ENCODE results near the gene RAB9A.
"Not testable (repeated sequence)": the region's sequence is repeated elsewhere in the genome, so short reads cannot be mapped to it uniquely, and the experiment has no call there.

RAB9A gene

GRCh38 chrX:13721371-13721770 lies 32.4 kb downstream of the RAB9A start:
- H3K4me1 Mint-ChIP-seq = peaks cover 9% of the 10 kb centered on the region
- peaks cover 72% of the 10 kb centered on the region for H3K36me3 Mint-ChIP-seq (ENCODE audit: low read depth)
- no peak for DNase-seq
- no peak overlapping the region for H3K27ac Mint-ChIP-seq
- peaks cover 49% of the 10 kb centered on the region for H3K9me3 Mint-ChIP-seq
- H3K4me3 Mint-ChIP-seq = no peak overlapping the region
- no peaks in the 10 kb centered on the region for H3K27me3 Mint-ChIP-seq (ENCODE audit: low read depth, poor library complexity)
- no peak for TF ChIP-seq CTCF (IDR thresholded peaks at IDR 0.05)

GRCh38 chrX:13721819-13722519 lies 33.0 kb downstream of the RAB9A start:
- Mint-ChIP-seq H3K9me3 (peaks cover 55% of the 10 kb centered on the region), H3K36me3 (ENCODE audit: low read depth) (peaks cover 76% of the 10 kb centered on the region), H3K27ac (peak overlapping the region; percentile 47), H3K4me1 (peaks cover 9% of the 10 kb centered on the region), H3K4me3 (no peak overlapping the region), H3K27me3 (ENCODE audit: low read depth, poor library complexity) (no peaks in the 10 kb centered on the region)
- DNase-seq = no peak
- no peak for TF ChIP-seq CTCF (IDR thresholded peaks at IDR 0.05)

- H3K27ac Mint-ChIP-seq; H3K4me1 Mint-ChIP-seq; DNase-seq; H3K27me3 Mint-ChIP-seq (ENCODE audit: low read depth, poor library complexity); H3K4me3 Mint-ChIP-seq: not testable (repeated sequence)
- Mint-ChIP-seq H3K36me3 (ENCODE audit: low read depth) (peaks cover 96% of the 10 kb centered on the region), H3K9me3 (peaks cover 84% of the 10 kb centered on the region)
Measured at GRCh38 chrX:13724878-13725277, 36.0 kb downstream of the RAB9A start.

GRCh38 chrX:13726583-13726982 lies 37.7 kb downstream of the RAB9A start:
- not testable (repeated sequence) for H3K4me1 Mint-ChIP-seq; H3K27ac Mint-ChIP-seq; H3K27me3 Mint-ChIP-seq (ENCODE audit: low read depth, poor library complexity); H3K4me3 Mint-ChIP-seq; DNase-seq
- peaks cover 91% of the 10 kb centered on the region for H3K9me3 Mint-ChIP-seq
- H3K36me3 Mint-ChIP-seq (ENCODE audit: low read depth) = peaks cover 96% of the 10 kb centered on the region

GRCh38 chrX:13730523-13730922 lies 41.6 kb downstream of the RAB9A start:
- not testable (repeated sequence) for H3K27ac Mint-ChIP-seq; H3K4me3 Mint-ChIP-seq; DNase-seq; H3K27me3 Mint-ChIP-seq (ENCODE audit: low read depth, poor library complexity)
- Mint-ChIP-seq H3K36me3 (ENCODE audit: low read depth) (peaks cover 68% of the 10 kb centered on the region), H3K9me3 (peaks cover 75% of the 10 kb centered on the region), H3K4me1 (peaks cover 25% of the 10 kb centered on the region)

- H3K4me3 Mint-ChIP-seq = peak overlapping the region; percentile 87
- H3K9me3 Mint-ChIP-seq = peaks cover 56% of the 10 kb centered on the region
- no peak overlapping the region for H3K27ac Mint-ChIP-seq
- no peaks in the 10 kb centered on the region for H3K27me3 Mint-ChIP-seq (ENCODE audit: low read depth, poor library complexity)
- DNase-seq = no peak
- TF ChIP-seq CTCF (IDR thresholded peaks at IDR 0.05) = no peak
- H3K36me3 Mint-ChIP-seq (ENCODE audit: low read depth) = peaks cover 52% of the 10 kb centered on the region
- peaks cover 38% of the 10 kb centered on the region for H3K4me1 Mint-ChIP-seq
Measured at GRCh38 chrX:13732246-13733067, 43.5 kb downstream of the RAB9A start.

- H3K27me3 Mint-ChIP-seq (ENCODE audit: low read depth, poor library complexity) = no peaks in the 10 kb centered on the region
- TF ChIP-seq CTCF (IDR thresholded peaks at IDR 0.05) = no peak
- no peak for DNase-seq
- peaks cover 38% of the 10 kb centered on the region for H3K4me1 Mint-ChIP-seq
- peaks cover 42% of the 10 kb centered on the region for H3K36me3 Mint-ChIP-seq (ENCODE audit: low read depth)
- H3K27ac Mint-ChIP-seq = peak overlapping the region; percentile 46
- peaks cover 45% of the 10 kb centered on the region for H3K9me3 Mint-ChIP-seq
- H3K4me3 Mint-ChIP-seq = peak overlapping the region; percentile 87
Measured at GRCh38 chrX:13733506-13733905, 44.6 kb downstream of the RAB9A start.

All from nephron progenitor cell (in vitro differentiated cells).